Activated CD8-positive, alpha-beta T cell treated with anti-CD3 and anti-CD28 coated beads, Interleukin-2, amount 10 ng/mL, durations not matched to agents 7 days and 5 days (primary cell): ENCODE measurements around the gene GRK1. TPM values are rescaled to one million over a fixed set of nuclear protein-coding genes. Genes with fewer than 3 reads are reported as not detected.

Experiments used
- ATAC-seq: fragments of 150-1000 bp; cut with Tn5 transposase; one replicate; pipeline ENCODE4 v1.10.0; 2021; ENCODE audit warnings: moderate library complexity
- CTCF ChIA-PET: fragments of 350-600 bp; sonication (Branson Sonifier 250); formaldehyde crosslinking; loops from one replicate; lab custom pipeline; 2021; ENCODE audit warnings: antibody characterized with exemption; lab: Charles Lee
- POLR2A ChIA-PET: fragments of 350-600 bp; sonication (Branson Sonifier 250); formaldehyde crosslinking; loops from one replicate; lab custom pipeline; 2021; ENCODE audit warnings: antibody characterized with exemption; lab: Charles Lee
- DNase-seq: peaks from one replicate; pipeline ENCODE4 v3.0.0-alpha.2; 2020
- H3K27ac Mint-ChIP-seq: one replicate; pipeline ENCODE4 v1.8.0; 2021; ENCODE audit warnings: mild to moderate bottlenecking, mixed read lengths
- H3K27me3 Mint-ChIP-seq: one replicate; pipeline ENCODE4 v1.8.0; 2021; ENCODE audit warnings: low read depth, mixed read lengths
- H3K36me3 Mint-ChIP-seq: one replicate; pipeline ENCODE4 v1.8.0; 2021; ENCODE audit warnings: low read depth, mixed read lengths
- H3K4me1 Mint-ChIP-seq: one replicate; pipeline ENCODE4 v1.8.0; 2021; ENCODE audit warnings: low read depth, mixed read lengths
- H3K4me3 Mint-ChIP-seq: one replicate; pipeline ENCODE4 v1.8.0; 2021; ENCODE audit warnings: mild to moderate bottlenecking, mixed read lengths
- H3K9me3 Mint-ChIP-seq: one replicate; pipeline ENCODE4 v1.8.0; 2022; ENCODE audit warnings: mixed read lengths; ENCODE audit not compliant: insufficient read depth
- total RNA-seq, 2 experiments: library from RNA; stranded (reverse); gene quantifications; one replicate each; pipeline ENCODE4 v1.2.3, GENCODE V29; 2021

The GRK1 gene
- total RNA-seq, 2 experiments from 2014 or later: 0.05 TPM; not detected in 1

DNA sequence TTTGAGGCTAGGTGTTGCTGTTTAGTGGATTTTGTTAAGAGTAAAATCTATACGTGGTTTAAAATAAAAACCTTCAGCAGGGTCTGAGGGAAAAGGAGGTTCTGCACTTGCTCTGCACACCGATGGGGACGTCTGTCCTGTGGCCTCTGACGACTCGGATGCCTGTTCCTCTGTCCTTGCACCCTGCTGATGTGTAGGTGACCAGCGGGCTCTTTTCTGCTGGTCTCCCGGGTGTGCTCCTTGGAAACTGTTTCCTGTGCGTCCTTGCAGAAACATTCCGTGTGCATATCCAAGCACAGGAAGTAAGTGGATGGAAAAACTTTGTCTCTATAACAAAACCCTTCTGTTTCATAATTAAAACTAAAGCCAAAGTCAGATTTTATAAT, 12.9 kb upstream of the GRK1 start:
- DNase-seq (no peak), ATAC-seq (no peak)
- ChIA-PET POLR2A (no interaction called here), CTCF (no interaction called here)
- Mint-ChIP-seq H3K9me3 (no peaks in the 10 kb centered on the region), H3K4me1 (peaks cover 3% of the 10 kb centered on the region), H3K4me3 (no peak overlapping the region), H3K27me3 (no peaks in the 10 kb centered on the region), H3K36me3 (no peaks in the 10 kb centered on the region), H3K27ac (no peak overlapping the region)

DNA sequence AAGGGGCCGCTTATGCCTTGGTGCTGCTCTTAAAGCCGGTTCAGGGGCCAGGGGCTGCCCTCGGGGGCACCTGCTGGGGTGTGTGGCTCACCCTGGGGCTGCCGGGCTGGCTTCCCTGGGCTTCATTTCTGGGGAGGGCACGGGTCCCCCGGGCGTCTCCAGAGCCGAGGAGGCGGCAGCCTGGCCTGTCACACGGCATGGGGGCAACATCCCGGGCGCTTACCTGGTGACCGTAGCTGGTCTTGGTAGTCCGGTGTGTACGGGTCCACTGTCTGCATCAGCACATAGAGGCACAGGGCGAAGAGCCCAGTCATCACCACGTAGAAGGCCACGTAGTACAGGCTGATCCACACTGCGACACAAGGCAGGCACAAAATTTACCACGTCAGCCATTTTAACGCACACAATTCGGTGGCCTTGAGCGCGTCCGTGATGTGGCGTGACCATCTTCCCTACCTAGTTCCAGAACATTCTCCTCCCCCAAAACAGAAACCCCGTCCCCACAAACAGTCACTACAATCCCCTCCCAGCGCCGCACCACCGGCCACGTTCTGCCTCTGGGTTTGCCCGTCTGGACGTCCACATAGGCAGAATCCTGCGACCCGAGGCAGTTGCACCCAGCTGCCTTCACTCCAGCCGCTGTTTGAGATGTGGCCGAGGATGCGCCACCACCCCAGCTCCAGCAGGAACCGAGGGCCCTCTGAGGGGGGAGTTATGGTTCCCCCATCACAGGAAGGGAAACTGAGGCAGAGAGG, 12.3 kb upstream of the GRK1 start:
- no peak for ATAC-seq
- H3K9me3 Mint-ChIP-seq: no peaks in the 10 kb centered on the region
- CTCF ChIA-PET: no interaction called here

DNA sequence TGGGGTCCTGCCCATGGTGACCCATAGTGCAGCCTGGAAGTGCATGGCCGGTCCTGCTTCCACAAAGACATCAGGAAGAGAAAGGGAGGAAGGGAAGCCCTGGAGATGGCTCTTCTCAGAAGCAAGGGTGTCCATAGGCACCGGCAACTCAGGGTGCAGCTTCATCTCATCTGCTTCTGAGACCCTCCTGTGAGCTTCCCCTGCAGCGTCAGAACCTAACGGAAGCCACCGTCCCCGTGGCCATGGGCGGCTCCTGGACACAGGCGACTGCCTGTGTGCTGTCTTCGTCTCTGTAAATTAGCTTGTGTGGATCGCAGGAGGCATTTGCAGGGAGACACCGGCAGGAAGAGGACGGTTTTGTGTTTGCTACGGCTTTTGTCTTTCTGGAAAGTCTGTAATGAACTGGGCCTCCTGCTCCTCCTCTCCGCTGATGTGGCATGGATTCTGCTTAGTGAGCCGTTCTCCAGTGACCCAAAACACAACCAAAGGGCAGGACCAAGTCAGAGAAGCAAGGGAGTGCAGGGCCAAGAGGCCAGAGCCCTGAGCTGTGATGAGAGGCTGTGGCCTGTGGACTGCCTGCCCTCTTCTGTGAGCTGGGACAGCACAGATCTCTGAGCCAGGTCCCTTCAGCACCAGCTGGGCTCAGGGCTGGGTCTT, 11.5 kb upstream of the GRK1 start:
- no peaks in the 10 kb centered on the region for H3K9me3 Mint-ChIP-seq
- no peak overlapping the region for H3K4me3 Mint-ChIP-seq
- H3K36me3 Mint-ChIP-seq: no peaks in the 10 kb centered on the region
- ATAC-seq: no peak
- peaks cover 3% of the 10 kb centered on the region for H3K4me1 Mint-ChIP-seq
- CTCF ChIA-PET: no interaction called here
- POLR2A ChIA-PET: no interaction called here
- H3K27ac Mint-ChIP-seq: no peak overlapping the region
- H3K27me3 Mint-ChIP-seq: no peaks in the 10 kb centered on the region
- DNase-seq: no peak

More for the DNA sequence above, 12.3 kb upstream of the GRK1 start:
- DNase-seq: no peak
- Mint-ChIP-seq H3K4me3 (no peak overlapping the region), H3K27ac (no peak overlapping the region), H3K36me3 (no peaks in the 10 kb centered on the region), H3K4me1 (peaks cover 3% of the 10 kb centered on the region), H3K27me3 (no peaks in the 10 kb centered on the region)
- POLR2A ChIA-PET: no interaction called here

GRCh38 chr13:113656003-113656588, 10.9 kb upstream of the GRK1 start:
- H3K9me3 Mint-ChIP-seq: peaks cover 3% of the 10 kb centered on the region
- no peak for DNase-seq
- no peaks in the 10 kb centered on the region for H3K36me3 Mint-ChIP-seq
- peaks cover under 1% of the 10 kb centered on the region for H3K27me3 Mint-ChIP-seq
- no peak for ATAC-seq
- ChIA-PET POLR2A (no interaction called here), CTCF (no interaction called here)
- no peak overlapping the region for H3K4me3 Mint-ChIP-seq
- H3K4me1 Mint-ChIP-seq: peaks cover 3% of the 10 kb centered on the region
- H3K27ac Mint-ChIP-seq: no peak overlapping the region

DNA sequence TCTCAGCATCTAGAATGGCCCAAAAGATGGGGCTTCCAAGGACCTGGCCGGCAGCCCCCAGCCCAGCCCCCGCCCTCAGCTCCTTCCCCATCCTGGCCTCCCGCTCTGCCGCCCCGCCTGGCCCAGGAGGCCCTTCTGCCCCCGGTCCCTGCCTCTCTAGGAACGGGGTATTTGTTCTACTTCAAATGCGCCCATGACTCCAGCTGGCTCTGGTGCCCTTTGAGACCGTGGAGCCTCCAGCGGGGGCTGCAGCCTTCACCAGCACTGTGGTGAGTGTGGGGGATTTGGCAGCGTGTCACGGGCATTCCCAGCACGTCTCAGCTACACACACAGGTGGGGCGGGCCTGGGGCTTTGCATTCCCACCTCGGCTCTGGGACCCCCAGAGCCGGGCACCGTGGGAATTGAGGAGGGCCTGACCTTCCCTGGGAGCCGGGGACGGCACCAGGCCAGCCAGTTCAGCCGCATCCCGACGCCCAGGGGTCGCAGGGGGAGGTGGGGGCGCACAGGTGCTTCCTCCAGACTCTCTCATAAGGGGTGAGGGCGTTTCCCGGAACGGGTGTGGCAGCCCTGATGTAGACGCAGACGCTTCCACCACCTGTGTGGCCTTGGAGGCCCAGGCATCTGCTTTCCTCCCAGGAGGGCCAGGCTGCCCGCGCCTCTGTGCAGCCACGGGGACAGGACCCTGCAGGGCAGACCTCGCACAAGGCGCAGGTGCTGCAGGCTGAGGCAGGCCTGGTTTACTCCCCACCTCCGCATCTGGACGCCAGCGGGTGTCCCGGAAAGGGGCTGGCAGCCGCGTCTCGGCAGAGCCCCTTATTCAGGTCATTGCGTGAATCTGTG, 10.0 kb upstream of the GRK1 start:
- DNase-seq: no peak
- H3K4me1 Mint-ChIP-seq: peaks cover 3% of the 10 kb centered on the region
- H3K27me3 Mint-ChIP-seq: peaks cover 3% of the 10 kb centered on the region
- no peak overlapping the region for H3K27ac Mint-ChIP-seq
- ChIA-PET CTCF (no interaction called here), POLR2A (no interaction called here)
- no peak for ATAC-seq
- peaks cover 11% of the 10 kb centered on the region for H3K9me3 Mint-ChIP-seq
- H3K4me3 Mint-ChIP-seq: no peak overlapping the region
- H3K36me3 Mint-ChIP-seq: no peaks in the 10 kb centered on the region

DNA sequence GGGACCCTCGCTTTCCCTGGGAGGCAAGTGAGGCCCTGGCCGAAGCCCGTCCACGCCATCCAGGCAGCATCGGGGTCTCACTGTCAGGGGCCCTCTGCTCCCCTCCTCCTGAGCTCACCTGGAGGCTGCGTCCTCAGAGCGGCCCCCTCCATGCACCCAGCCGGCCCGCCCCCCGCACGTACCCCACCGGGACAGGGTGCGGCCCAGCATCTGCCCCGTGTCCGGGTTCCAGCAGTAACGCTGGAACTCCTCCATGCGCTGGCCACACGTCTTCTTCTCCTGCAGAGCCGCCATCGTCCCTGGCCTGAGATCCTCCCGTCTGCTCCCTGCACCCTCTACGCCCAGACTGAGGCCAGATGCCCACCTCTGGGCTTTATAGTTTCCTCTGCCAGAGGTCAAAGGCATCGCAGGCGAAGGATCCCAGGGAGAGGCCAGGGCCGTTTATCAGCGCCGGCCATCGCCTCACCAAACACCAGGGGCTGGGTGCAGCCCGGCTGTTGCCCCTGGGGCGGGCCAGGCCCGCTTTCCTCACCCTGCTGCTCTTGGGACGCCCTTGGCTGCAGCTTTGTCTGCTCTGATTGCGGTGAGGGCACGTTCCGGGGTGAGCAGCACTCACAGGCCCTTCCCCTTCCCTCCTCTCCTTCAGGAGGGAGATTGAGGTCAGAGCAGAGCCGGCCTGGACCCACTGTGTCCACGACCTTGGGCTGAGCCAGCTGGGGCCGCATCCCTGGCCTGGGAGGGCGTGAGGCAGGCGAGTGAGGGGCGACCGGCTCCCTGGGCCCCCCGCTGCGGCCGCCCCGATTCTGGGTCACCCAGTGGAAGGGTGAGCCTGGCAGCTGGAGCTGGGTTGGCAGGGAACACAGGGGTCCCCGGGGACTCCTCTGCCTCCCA, 8.9 kb upstream of the GRK1 start, which contains the start of gene ATP4B:
TSS of gene ATP4B (minus strand) at position 348 of the 891 bp plus-strand sequence. CDS start at position 294, 54 bp downstream.
- peaks cover 3% of the 10 kb centered on the region for H3K27me3 Mint-ChIP-seq
- H3K9me3 Mint-ChIP-seq: peaks cover 11% of the 10 kb centered on the region
- H3K36me3 Mint-ChIP-seq: no peaks in the 10 kb centered on the region
- ChIA-PET CTCF (no interaction called here), POLR2A (no interaction called here)
- H3K4me3 Mint-ChIP-seq: no peak within 1 kb of the TSS
- H3K27ac Mint-ChIP-seq: no peak within 1 kb of the TSS
- H3K4me1 Mint-ChIP-seq: peaks cover 3% of the 10 kb centered on the region
- DNase-seq (no peak), ATAC-seq (no peak)

DNA sequence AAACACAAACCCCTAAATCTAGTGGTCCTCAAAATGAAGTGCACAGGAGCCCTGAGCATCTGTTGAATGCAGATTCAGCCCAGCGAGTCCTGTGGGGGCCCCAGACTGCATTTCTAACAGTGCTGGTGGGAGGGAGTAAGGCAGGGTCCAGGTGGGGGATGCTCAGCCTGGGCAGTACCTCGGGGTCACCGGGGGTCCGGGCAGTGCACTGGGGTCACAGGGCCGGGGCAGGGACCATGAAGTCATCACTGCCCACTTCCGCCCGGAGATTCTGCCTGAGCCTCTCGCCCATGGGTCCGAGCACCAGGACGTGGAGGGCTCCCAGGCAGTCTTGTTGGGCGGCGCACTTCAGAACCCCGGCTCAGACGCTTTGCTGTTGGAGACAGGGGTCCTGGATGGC, 8.2 kb upstream of the GRK1 start:
- ATAC-seq (no peak), DNase-seq (no peak)
- Mint-ChIP-seq H3K4me3 (no peak overlapping the region), H3K36me3 (no peaks in the 10 kb centered on the region), H3K9me3 (peaks cover 11% of the 10 kb centered on the region), H3K4me1 (peaks cover under 1% of the 10 kb centered on the region), H3K27me3 (peaks cover 5% of the 10 kb centered on the region), H3K27ac (no peak overlapping the region)
- ChIA-PET CTCF (no interaction called here), POLR2A (no interaction called here)

- DNase-seq (no peak), ATAC-seq (no peak)
- Mint-ChIP-seq H3K4me1 (no peaks in the 10 kb centered on the region), H3K36me3 (no peaks in the 10 kb centered on the region), H3K27ac (no peak overlapping the region), H3K9me3 (peaks cover 11% of the 10 kb centered on the region), H3K27me3 (peaks cover 5% of the 10 kb centered on the region), H3K4me3 (no peak overlapping the region)
- ChIA-PET POLR2A (no interaction called here), CTCF (no interaction called here)
Observed at GRCh38 chr13:113659337-113659736, 7.7 kb upstream of the GRK1 start.

- Mint-ChIP-seq H3K4me3 (no peak overlapping the region), H3K27me3 (peaks cover 5% of the 10 kb centered on the region), H3K27ac (no peak overlapping the region), H3K9me3 (peaks cover 11% of the 10 kb centered on the region), H3K36me3 (no peaks in the 10 kb centered on the region), H3K4me1 (no peaks in the 10 kb centered on the region)
- POLR2A ChIA-PET: no interaction called here
- CTCF ChIA-PET: no interaction called here
- DNase-seq: no peak
- no peak for ATAC-seq
Observed at GRCh38 chr13:113660066-113660465, 7.0 kb upstream of the GRK1 start.

- H3K9me3 Mint-ChIP-seq: peaks cover 11% of the 10 kb centered on the region
- ChIA-PET POLR2A (no interaction called here), CTCF (no interaction called here)
- DNase-seq: no peak
- H3K36me3 Mint-ChIP-seq: no peaks in the 10 kb centered on the region
- peaks cover 5% of the 10 kb centered on the region for H3K27me3 Mint-ChIP-seq
- no peak for ATAC-seq
- H3K4me1 Mint-ChIP-seq: no peaks in the 10 kb centered on the region
- no peak overlapping the region for H3K27ac Mint-ChIP-seq
- H3K4me3 Mint-ChIP-seq: no peak overlapping the region
Observed at GRCh38 chr13:113661509-113661908, 5.5 kb upstream of the GRK1 start.

DNA sequence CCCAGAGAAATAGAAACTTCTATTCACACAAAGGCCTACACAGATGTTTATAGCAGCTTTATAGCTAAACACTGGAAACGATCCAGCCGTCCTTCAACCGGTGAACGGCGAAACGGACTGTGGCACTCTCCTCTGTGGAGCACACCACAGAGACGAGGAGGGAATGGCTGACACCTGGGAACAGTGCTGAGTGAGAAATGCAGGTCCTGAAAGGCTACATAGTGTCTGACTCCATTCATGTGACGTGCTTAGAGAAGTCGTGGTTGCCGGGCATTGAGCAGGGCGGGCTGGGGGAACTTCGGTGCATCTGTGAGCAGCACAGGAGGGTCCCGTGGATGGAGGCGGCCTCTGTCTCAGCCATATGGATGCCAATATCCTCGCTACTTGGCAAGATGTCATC, 3.1 kb upstream of the GRK1 start:
- no peak for ATAC-seq
- Mint-ChIP-seq H3K9me3 (peaks cover 11% of the 10 kb centered on the region), H3K27ac (no peak overlapping the region), H3K4me1 (no peaks in the 10 kb centered on the region), H3K4me3 (no peak overlapping the region), H3K36me3 (no peaks in the 10 kb centered on the region), H3K27me3 (peaks cover 5% of the 10 kb centered on the region)
- ChIA-PET CTCF (interaction anchor here (0.6 kb wide), 1 partner anchor 61 kb away, joined by 3 read pairs; no protein-coding TSS in a partner anchor), POLR2A (no interaction called here)
- DNase-seq: no peak
